Mucosa of descending colon (tissue), 3 donors: ENCODE data around the gene ARFGAP3. TPM values are rescaled to one million over a fixed set of nuclear protein-coding genes. Genes with fewer than 3 reads are reported as not detected.

Experiments
- ATAC-seq: fragments of 200-7000 bp; cut with Tn5 transposase; one replicate; pipeline ENCODE4 v1.9.1; 2020; ENCODE audit warnings: mild to moderate bottlenecking, moderate library complexity
- DNase-seq, 3 donors: peaks; one replicate each; pipeline ENCODE4 v3.0.0-alpha.2; 2020
- H3K36me3 ChIP-seq: fragments of 200-600 bp; one replicate; pipeline ENCODE4 v1.8.0; 2021; ENCODE audit warnings: low read depth, mild to moderate bottlenecking
- H3K4me1 ChIP-seq: fragments of 200-600 bp; one replicate; pipeline ENCODE4 v1.8.0; 2021; ENCODE audit warnings: low read depth, mild to moderate bottlenecking
- H3K4me3 ChIP-seq: fragments of 200-600 bp; one replicate; pipeline ENCODE4 v1.8.0; 2021; ENCODE audit warnings: mild to moderate bottlenecking
- H3K9me3 ChIP-seq: fragments of 200-600 bp; one replicate; pipeline ENCODE4 v1.8.0; 2021; ENCODE audit warnings: mild to moderate bottlenecking
- CTCF ChIP-seq: fragments of 200-600 bp; IDR thresholded peaks from one replicate; pipeline ENCODE4 v1.8.0; 2022; ENCODE audit warnings: antibody characterized with exemption, mild to moderate bottlenecking
- intact Hi-C, 2 donors: fragments of 100-400 bp; cut with DNase I in 1 of 2; cut with micrococcal nuclease in 1 of 2; formaldehyde crosslinking; loops; one replicate each; pipeline versions ENCODE4 v1.11.0 to v1.11.1; 2022; cut with DNase I, micrococcal nuclease
- total RNA-seq, 3 donors: library from RNA; stranded (reverse); fragmentation: NEBNext Ultra II Directional in 2 of 3; extraction: Animal tissue kit (Norgen Biotek cat#: 25700) in 2 of 3; gene quantifications; one replicate each; pipeline versions ENCODE4 v1.2.1 to v1.2.4, GENCODE V29; 2021 to 2023
- donor health status: DM: no; HTN: no; CAD: no; lungs with moderate emphysema.
- donor health status: DM: no; HTN: no; CAD: no.
- donor health status: DM: no; HTN: yes; CAD: no.

Gene ARFGAP3
- total RNA-seq, 3 donors from 2014 or later = 20.0 to 41.3 (median 34.3) TPM

GRCh38 chr22:42892571-42893316 is 35.7 kb upstream of the ARFGAP3 start:
- H3K9me3 ChIP-seq = no peaks in the 10 kb centered on the region
- ATAC-seq = peak; percentile 22
- no peak overlapping the region for H3K4me3 ChIP-seq
- no peak for TF ChIP-seq CTCF
- no peak for DNase-seq
- intact Hi-C loops = no loop called here
- no peaks in the 10 kb centered on the region for H3K36me3 ChIP-seq
- H3K4me1 ChIP-seq = peaks cover 17% of the 10 kb centered on the region

- ATAC-seq (no peak), DNase-seq (no peak)
- H3K36me3 ChIP-seq = no peaks in the 10 kb centered on the region
- no peak for TF ChIP-seq CTCF
- intact Hi-C loops = no loop called here
- H3K9me3 ChIP-seq = no peaks in the 10 kb centered on the region
- no peak overlapping the region for H3K4me3 ChIP-seq
- peaks cover 17% of the 10 kb centered on the region for H3K4me1 ChIP-seq
These were observed 35.1 kb upstream of the ARFGAP3 start for GRCh38 chr22:42892156-42892555.

- ATAC-seq = no peak
- TF ChIP-seq CTCF = no peak
- Histone ChIP-seq H3K9me3 (no peaks in the 10 kb centered on the region), H3K36me3 (no peaks in the 10 kb centered on the region), H3K4me3 (no peak overlapping the region), H3K4me1 (peaks cover 17% of the 10 kb centered on the region)
- intact Hi-C loops = no loop called here
- no peak for DNase-seq
These were observed 34.6 kb upstream of the ARFGAP3 start for GRCh38 chr22:42891696-42892095.

- H3K36me3 ChIP-seq = no peaks in the 10 kb centered on the region
- no peak for TF ChIP-seq CTCF
- H3K4me3 ChIP-seq = no peak overlapping the region
- DNase-seq (no peak), ATAC-seq (no peak)
- intact Hi-C loops = no loop called here
- H3K4me1 ChIP-seq = peaks cover 15% of the 10 kb centered on the region
- no peaks in the 10 kb centered on the region for H3K9me3 ChIP-seq
These were observed 33.9 kb upstream of the ARFGAP3 start for GRCh38 chr22:42891008-42891407.

GRCh38 chr22:42889304-42889703 is 32.2 kb upstream of the ARFGAP3 start:
- no peak for TF ChIP-seq CTCF
- Histone ChIP-seq H3K4me3 (no peak overlapping the region), H3K36me3 (no peaks in the 10 kb centered on the region), H3K4me1 (peaks cover 12% of the 10 kb centered on the region), H3K9me3 (no peaks in the 10 kb centered on the region)
- intact Hi-C loops = loop anchor here in 1 of 2 donors (10.0 kb wide), 1 partner anchor 135 kb away; no protein-coding TSS in a partner anchor
- DNase-seq = no peak
- no peak for ATAC-seq
